ENCODE data around the gene GCNT4.

GCNT4 gene

DNA sequence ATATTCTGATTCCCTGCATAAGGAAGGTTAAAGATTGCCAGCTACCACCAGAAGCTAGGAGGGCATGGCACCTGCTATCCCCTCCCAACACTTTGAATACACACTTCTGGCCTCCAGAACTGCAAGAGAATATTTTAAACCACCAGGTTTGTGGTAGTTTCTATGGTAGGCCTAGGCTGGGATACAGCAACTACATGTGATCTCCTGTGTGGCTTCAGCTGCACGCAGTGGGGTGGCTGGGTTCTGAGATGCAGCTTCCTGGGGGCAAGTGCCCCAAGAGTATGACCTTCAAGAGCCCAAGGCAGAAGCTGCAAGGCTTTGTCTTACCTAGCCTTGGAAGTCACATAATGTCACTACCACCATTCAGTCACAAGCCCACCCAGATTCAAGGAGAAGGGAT, 39.6 kb downstream of the GCNT4 start:
- no peak for DNase-seq

DNA sequence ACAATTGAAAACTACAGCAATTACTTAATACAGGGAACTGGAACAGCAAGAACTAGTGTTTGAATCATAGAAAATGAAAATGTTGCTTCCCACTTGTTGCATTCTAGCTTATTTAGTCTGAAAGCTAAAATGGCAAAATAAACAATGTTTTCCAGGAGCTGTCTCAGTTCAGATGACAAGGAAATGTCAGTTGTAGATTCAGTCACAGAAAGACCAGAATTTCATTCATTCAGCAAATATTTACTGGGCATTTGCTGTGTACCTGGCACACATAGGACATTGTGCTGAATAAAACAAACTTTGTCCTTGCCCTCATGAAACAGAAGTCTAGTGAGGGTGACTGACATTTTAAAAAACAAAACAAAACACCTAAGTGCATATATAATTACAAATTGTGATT, 41.5 kb downstream of the GCNT4 start:
- DNase-seq = no peak

DNA sequence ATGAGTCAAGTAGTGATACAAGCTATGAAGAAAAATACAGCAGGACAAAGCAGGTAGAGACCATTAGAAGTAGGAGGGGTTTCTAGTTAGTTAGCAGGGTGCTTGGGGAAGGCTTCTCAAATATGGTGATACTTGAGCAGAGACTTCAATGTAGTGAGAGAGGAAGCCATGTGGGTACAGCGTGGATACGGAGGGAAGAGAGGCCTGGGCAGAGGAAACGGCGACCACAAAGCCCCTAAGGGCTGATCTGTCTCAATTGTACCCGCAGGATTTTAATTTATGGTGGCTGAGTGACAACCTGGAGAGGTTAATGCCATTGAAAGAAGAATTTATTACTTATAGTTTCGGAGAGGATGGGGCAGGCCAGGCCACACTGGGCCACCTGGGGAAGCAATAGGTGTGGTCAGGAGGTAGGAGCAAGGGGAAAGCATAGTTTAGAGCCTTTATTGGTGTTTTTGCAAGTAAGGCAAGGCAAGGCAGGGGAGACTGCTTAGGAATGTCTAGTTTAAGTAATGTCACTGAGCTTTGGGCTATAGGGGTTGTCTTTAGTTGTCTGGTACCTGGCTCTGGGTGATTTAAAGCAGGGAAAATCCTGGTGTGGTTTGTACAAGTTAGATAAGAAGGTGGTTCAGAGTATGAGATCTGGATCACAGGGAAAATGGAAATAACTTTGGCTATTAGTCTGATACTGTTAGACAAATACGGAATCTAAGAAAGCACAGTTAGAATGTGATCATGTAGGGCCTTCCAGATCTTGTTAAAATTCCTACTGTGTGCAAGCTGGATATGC, 42.6 kb downstream of the GCNT4 start:
- no peak for DNase-seq

DNA sequence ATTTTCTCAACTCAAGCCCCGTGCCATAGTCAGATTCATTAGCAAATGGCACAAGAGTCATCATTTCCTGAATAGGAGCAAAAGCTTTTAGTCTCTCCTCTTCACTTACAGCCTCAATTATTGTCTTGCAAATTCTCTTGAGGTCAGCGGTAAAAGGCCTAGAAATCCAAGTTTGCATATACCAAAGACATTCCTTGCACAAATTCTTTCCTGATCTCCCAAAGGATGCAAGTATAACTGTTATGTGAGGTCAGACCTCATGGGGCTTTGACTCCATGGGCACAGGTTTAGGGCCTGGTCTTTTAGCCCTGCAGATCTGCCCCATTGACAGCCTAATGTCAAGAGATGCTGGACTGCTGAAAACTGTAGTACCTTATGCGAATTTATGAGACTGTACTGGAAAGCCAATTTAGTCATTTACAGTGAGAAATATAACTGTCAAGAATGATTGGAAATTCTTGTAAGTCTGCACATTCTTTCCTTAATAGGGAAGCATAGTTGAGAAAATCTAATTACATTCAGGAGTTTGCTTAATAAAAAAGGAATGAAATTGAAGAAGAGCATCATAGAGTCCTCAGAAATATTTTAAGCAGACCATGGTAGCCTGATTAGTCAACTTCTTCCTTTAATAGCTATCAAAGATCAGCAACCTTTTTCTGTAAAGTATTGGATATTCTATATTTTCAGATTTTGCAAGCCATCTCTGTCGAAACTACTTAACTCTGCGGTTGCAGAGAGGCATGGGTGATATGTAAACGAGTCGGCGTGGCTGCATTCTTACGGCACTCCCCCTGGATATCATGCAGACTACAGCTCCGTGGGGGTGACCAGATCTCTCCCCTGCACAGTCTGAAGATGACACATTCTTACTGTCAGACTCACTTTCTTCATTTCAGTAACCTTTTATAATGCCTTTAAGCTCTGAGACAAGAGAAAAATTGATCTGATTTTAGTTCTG, 45.2 kb downstream of the GCNT4 start:
- DNase-seq = no peak

DNA sequence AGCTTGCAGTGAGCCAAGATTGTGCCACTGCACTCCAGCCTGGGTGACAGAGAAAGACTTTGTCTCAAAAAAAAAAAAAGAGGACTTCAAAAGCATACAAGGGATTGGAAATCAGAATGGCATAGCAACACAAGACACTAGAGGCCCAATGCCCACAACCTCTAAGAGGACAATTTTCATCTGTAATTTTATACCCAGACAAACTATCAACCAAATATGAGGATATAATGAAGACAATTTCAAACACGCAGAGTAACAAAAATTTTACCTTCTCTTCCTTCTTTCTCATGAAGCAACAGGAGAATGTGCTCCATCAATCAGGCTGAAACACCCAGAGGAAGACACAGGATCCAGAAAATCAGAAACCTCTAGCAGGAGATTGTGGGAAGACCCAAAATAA, 46.8 kb downstream of the GCNT4 start:
- DNase-seq = no peak
